AG04450 (cell line): ENCODE data around the gene PLCXD3. TPM values are rescaled to one million over a fixed set of nuclear protein-coding genes. Genes with fewer than 3 reads are reported as not detected.

Experiments used
- CTCF ChIA-PET: fragments of 300-600, 350-600 bp; formaldehyde crosslinking; extraction: SDS; loops from one replicate; lab custom pipeline; 2022; ENCODE audit warnings: antibody characterized with exemption, inconsistent platforms; lab: Charles Lee
- POLR2A ChIA-PET: fragments of 350-600 bp; formaldehyde crosslinking; extraction: SDS; loops from one replicate; lab custom pipeline; 2021; ENCODE audit warnings: antibody characterized with exemption, inconsistent platforms; lab: Yijun Ruan, JAX
- DNase-seq: peaks from one replicate; pipeline ENCODE4 v3.0.0-alpha.2; 2011; ENCODE audit warnings: low read depth, low spot score
- H3K27ac ChIP-seq: one replicate; pipeline ENCODE4 v1.5.1; 2012; ENCODE audit warnings: low read depth, low read length, control low read depth
- H3K27me3 ChIP-seq: one replicate; pipeline ENCODE4 v1.6.0; 2012; ENCODE audit warnings: low read length; ENCODE audit not compliant: control insufficient read depth, insufficient read depth
- H3K4me3 ChIP-seq: 2 replicates; pipeline ENCODE4 v1.5.1; 2011; ENCODE audit warnings: mild to moderate bottlenecking, low read depth, low read length, control low read depth
- H3K9me3 ChIP-seq: 2 replicates; pipeline ENCODE4 v1.5.1; 2012; ENCODE audit warnings: low read length; ENCODE audit not compliant: control insufficient read depth, insufficient read depth
- polyA minus RNA-seq: library from RNA; depleted of rRNA, polyadenylated mRNA; stranded (reverse); fragments of >200 nt; gene quantifications from 2 replicates; pipeline ENCODE4 v1.2.3, GENCODE V29; 2011; rRNA and poly(A)+ RNA removed
- polyA plus RNA-seq: library from polyadenylated mRNA; depleted of rRNA; stranded (reverse); fragments of >200 nt; gene quantifications from 2 replicates; pipeline ENCODE4 v1.2.3, GENCODE V29; 2011; rRNA removed
- TF ChIP-seq, protein P1 (sequence below): IDR thresholded peaks from 2 replicates; pipeline ENCODE4 v1.5.1; 2011; ENCODE audit warnings: low read depth, low read length, control low read depth, inconsistent platforms

PLCXD3 gene, protein sequence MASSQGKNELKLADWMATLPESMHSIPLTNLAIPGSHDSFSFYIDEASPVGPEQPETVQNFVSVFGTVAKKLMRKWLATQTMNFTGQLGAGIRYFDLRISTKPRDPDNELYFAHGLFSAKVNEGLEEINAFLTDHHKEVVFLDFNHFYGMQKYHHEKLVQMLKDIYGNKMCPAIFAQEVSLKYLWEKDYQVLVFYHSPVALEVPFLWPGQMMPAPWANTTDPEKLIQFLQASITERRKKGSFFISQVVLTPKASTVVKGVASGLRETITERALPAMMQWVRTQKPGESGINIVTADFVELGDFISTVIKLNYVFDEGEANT
- 0.01 and 0.02 TPM in 2 replicates for polyA plus RNA-seq
- not detected in 2 replicates for polyA minus RNA-seq

DNA sequence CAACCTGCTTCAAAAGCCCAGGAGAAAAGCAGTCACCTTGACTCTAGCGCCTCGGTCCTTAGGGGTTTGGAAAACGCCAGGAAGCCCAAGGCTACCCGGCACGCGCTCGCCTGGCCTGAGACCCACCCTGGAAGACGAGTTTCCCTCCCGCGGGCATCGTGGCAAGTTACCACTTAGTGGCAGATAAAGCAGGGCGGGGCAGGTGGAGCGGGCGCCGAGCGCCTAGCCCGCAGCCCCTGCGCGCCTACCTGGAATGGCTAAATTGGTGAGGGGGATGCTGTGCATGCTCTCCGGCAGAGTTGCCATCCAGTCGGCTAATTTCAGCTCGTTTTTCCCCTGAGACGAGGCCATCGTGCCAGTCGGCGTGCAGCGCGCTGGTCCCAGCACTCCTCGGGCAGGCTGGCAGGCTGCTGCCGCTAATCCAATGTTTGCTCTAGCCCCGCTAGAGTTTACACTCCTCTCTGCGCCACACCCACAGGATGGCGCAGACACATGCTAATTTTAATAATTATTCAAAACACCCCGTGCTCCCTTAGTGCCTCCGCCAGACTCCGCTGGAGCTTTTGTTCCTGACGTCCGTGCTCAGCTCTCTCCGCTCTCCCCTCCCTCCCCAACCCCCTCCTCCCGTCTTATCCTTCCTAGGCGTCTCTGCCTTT lies at the start of gene PLCXD3:
PLCXD3 (minus strand) TSS at position 426 of the 656 bp plus-strand sequence; CDS start at position 351, 75 bp downstream.
- no peak for DNase-seq
- POLR2A ChIA-PET = no interaction called here
- no peak within 1 kb of the TSS for H3K27ac ChIP-seq
- peaks cover 22% of the 10 kb centered on the region for H3K27me3 ChIP-seq
- H3K9me3 ChIP-seq = no peaks in the 10 kb centered on the region; the same call in 1 of the 2 replicates
- H3K4me3 ChIP-seq = peak within 1 kb of the TSS; percentile 48
- TF ChIP-seq, protein P1, sequence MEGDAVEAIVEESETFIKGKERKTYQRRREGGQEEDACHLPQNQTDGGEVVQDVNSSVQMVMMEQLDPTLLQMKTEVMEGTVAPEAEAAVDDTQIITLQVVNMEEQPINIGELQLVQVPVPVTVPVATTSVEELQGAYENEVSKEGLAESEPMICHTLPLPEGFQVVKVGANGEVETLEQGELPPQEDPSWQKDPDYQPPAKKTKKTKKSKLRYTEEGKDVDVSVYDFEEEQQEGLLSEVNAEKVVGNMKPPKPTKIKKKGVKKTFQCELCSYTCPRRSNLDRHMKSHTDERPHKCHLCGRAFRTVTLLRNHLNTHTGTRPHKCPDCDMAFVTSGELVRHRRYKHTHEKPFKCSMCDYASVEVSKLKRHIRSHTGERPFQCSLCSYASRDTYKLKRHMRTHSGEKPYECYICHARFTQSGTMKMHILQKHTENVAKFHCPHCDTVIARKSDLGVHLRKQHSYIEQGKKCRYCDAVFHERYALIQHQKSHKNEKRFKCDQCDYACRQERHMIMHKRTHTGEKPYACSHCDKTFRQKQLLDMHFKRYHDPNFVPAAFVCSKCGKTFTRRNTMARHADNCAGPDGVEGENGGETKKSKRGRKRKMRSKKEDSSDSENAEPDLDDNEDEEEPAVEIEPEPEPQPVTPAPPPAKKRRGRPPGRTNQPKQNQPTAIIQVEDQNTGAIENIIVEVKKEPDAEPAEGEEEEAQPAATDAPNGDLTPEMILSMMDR = no peak
- CTCF ChIA-PET = no interaction called here

DNA sequence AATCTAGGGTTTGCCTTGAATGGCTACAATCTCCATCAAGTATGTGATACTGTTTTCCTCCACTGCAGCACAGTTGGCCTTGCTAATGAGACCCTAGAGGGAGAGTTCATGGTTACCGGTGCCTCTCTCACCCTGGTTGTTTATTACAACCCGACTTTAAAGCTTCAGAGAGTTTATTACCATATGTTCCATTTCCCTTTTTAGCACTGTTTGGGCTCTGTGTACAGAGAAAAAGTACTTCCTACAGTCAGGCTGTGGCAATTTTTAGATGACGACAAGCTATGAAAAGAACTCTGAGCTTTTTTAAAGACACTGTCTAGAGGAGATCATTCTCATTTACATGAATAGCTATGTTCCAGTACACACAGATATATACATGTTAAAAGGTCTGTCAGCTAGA lies 48.8 kb upstream of the PLCXD3 start:
- POLR2A ChIA-PET = no interaction called here
- CTCF ChIA-PET = interaction anchor here (1.0 kb wide), 1 partner anchor 655 kb away, joined by 3 read pairs; no protein-coding TSS in a partner anchor
- TF ChIP-seq, protein P1 = no peak
- no peaks in the 10 kb centered on the region for H3K9me3 ChIP-seq
- peaks cover 8% of the 10 kb centered on the region for H3K27me3 ChIP-seq
- H3K27ac ChIP-seq = no peak overlapping the region
- no peak for DNase-seq
- H3K4me3 ChIP-seq = no peak overlapping the region

DNA sequence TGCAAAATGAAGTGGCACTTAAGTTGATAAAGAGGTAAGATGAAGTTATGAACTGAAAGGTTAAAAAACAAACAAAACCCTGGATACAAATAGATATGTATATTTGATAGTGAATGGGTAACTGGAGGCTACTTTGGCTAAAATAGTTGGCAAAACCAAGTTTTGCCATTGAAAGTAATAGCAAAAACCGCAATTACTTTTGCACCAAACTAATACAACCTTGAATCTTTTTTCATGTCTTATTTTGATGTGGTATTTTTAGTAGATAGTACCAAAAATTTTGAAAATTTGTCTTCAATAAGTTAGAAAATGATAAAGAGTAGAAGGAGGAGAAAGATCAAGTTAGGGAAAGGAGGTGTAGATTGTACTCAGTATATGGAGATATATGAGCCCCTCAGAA lies 47.9 kb upstream of the PLCXD3 start:
- H3K9me3 ChIP-seq = no peaks in the 10 kb centered on the region
- ChIA-PET POLR2A (no interaction called here), CTCF (no interaction called here)
- TF ChIP-seq, protein P1 = no peak
- H3K4me3 ChIP-seq = no peak overlapping the region
- H3K27me3 ChIP-seq = peaks cover 8% of the 10 kb centered on the region
- no peak for DNase-seq
- no peak overlapping the region for H3K27ac ChIP-seq

DNA sequence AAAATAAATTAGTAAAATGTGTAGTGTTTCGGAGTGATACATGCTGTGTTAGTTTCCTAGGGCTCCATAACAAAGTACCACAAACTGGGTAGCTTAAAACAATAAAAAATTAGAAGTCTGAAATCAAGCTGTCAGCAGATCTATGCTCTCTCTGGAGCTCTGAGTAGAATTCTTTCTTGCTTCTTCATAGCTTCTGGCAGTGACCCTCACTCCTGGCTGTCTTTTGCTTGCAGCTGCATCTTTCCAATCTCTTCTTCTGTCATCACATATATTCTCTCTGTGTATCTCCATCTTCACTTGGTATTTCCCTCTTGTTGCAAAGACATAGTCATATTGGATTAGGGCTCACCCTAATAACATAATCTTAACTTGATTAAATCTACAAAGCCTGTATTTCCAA lies 37.6 kb upstream of the PLCXD3 start:
- H3K27me3 ChIP-seq = no peaks in the 10 kb centered on the region
- no peak overlapping the region for H3K4me3 ChIP-seq
- ChIA-PET POLR2A (no interaction called here), CTCF (interaction anchor here (1.3 kb wide), 1 partner anchor 643 kb away, joined by 4 read pairs; no protein-coding TSS in a partner anchor)
- H3K9me3 ChIP-seq = no peaks in the 10 kb centered on the region
- H3K27ac ChIP-seq = no peak overlapping the region
- TF ChIP-seq, protein P1 = no peak
- DNase-seq = no peak

DNA sequence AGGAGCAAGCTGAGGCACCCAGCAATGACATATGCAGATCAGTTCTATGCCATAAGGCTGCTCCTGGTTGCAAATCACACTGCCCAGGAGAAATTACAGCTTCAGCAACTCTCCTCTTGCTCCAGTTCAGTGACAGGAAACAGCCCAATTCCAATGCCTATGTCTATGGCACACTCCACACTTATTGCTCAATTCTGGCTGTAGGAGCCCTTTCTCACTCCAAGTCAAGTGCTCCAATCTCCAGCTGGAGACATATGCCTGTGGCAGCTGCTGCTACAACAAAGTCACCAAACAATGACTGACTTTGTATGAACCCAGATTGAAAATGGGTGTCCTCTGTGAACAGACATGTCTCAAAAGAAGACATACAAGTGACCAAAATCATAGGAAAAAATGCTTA lies 31.8 kb upstream of the PLCXD3 start:
- CTCF ChIA-PET = no interaction called here
- POLR2A ChIA-PET = no interaction called here
- Histone ChIP-seq H3K27me3 (no peaks in the 10 kb centered on the region), H3K4me3 (no peak overlapping the region), H3K9me3 (no peaks in the 10 kb centered on the region), H3K27ac (no peak overlapping the region)
- no peak for DNase-seq
- TF ChIP-seq, protein P1 = no peak
